HCT116 (cell line): ENCODE measurements around the gene TRIL.

Experiments used
- CEBPB ChIP-seq: IDR thresholded peaks from 2 replicates; pipeline ENCODE4 v1.6.1; 2012; ENCODE audit warnings: low read depth
- EZH2 ChIP-seq: fragments of 200-600 bp; sonication (generic); IDR thresholded peaks from 2 replicates; pipeline ENCODE4 v1.6.1; 2017; ENCODE audit warnings: antibody characterized with exemption, mixed run types
- EZH2phosphoT487 ChIP-seq: fragments of 200-600 bp; IDR thresholded peaks from 2 replicates; pipeline ENCODE4 v1.6.1; 2018; ENCODE audit warnings: antibody characterized with exemption, borderline replicate concordance
- POLR2A ChIP-seq: IDR thresholded peaks from 2 replicates; pipeline ENCODE4 v1.7.0; 2011; ENCODE audit warnings: borderline replicate concordance; ENCODE audit not compliant: insufficient read depth, insufficient read length; ENCODE audit errors: extremely low read depth
- POLR2AphosphoS5 ChIP-seq: IDR thresholded peaks from 2 replicates; pipeline ENCODE4 v1.6.1; 2011; ENCODE audit warnings: mild to moderate bottlenecking, low read depth, low read length, moderate library complexity
- TCF7L2 ChIP-seq: IDR thresholded peaks from 2 replicates; pipeline ENCODE4 v1.7.0; 2011; ENCODE audit warnings: borderline replicate concordance, inconsistent platforms; ENCODE audit not compliant: insufficient read depth, insufficient read length; ENCODE audit errors: extremely low read depth
- YY1 ChIP-seq: IDR thresholded peaks from 2 replicates; pipeline ENCODE4 v1.6.1; 2011; ENCODE audit warnings: low read length, low read depth, moderate library complexity, mild to moderate bottlenecking; ENCODE audit not compliant: insufficient replicate concordance; ENCODE audit errors: extremely low read depth
- ZNF274 ChIP-seq: fragments of 200-500 bp; sonication (Bioruptor generic); IDR thresholded peaks from 2 replicates; pipeline ENCODE4 v1.6.1; 2014; ENCODE audit warnings: mild to moderate bottlenecking, low read depth, low read length, inconsistent platforms
- TF ChIP-seq, protein P1 (sequence below), 3 experiments: fragments of 200-600 bp in 1 of 3; sonication (generic) in 1 of 3; IDR thresholded peaks in 2 of 3; conservative IDR thresholded peaks in 1 of 3; 2 replicates each; pipeline ENCODE4 v1.5.1; 2012 to 2017; ENCODE audit warnings: low read depth in 2 of 3, low read length in 2 of 3, antibody characterized with exemption in 1 of 3, borderline replicate concordance in 1 of 3, control low read depth in 1 of 3, mild to moderate bottlenecking in 1 of 3, mixed read lengths in 1 of 3, mixed run types in 1 of 3, moderate library complexity in 1 of 3; ENCODE audit not compliant: insufficient read depth in 1 of 3
- TF ChIP-seq, protein P2 (sequence below): IDR thresholded peaks from 2 replicates; pipeline ENCODE4 v1.6.1; 2012
- TF ChIP-seq, protein P3 (sequence below): IDR thresholded peaks from 2 replicates; pipeline ENCODE4 v1.6.1; 2012; ENCODE audit warnings: low read depth

DNA sequence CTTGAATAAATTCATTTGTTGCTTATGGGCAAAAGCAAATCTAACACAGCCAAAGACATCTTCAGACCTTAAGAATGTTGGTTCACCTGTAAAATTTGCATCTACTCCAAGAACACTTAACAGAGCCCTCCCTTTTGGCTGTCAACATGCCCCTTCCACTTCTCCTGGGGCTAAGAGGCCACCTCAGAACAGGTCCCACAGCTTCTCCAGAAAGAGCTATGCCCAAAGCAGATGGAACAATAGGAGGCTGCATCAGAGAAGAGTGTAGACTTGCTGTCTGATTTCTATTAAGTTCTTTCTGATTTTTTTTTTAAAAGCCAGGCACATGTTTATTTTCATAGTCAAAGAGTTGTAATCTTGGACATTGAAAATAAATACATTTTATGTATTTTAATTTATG lies 26.1 kb upstream of the TRIL start:
- TF ChIP-seq EZH2: no peak
- TF ChIP-seq POLR2A: no peak
- TF ChIP-seq, protein P1, sequence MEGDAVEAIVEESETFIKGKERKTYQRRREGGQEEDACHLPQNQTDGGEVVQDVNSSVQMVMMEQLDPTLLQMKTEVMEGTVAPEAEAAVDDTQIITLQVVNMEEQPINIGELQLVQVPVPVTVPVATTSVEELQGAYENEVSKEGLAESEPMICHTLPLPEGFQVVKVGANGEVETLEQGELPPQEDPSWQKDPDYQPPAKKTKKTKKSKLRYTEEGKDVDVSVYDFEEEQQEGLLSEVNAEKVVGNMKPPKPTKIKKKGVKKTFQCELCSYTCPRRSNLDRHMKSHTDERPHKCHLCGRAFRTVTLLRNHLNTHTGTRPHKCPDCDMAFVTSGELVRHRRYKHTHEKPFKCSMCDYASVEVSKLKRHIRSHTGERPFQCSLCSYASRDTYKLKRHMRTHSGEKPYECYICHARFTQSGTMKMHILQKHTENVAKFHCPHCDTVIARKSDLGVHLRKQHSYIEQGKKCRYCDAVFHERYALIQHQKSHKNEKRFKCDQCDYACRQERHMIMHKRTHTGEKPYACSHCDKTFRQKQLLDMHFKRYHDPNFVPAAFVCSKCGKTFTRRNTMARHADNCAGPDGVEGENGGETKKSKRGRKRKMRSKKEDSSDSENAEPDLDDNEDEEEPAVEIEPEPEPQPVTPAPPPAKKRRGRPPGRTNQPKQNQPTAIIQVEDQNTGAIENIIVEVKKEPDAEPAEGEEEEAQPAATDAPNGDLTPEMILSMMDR (IDR thresholded peaks at IDR 0.05 in 2 of 3, conservative IDR thresholded peaks at IDR 0.05 in 1 of 3; ENCODE audit: borderline replicate concordance in 1 of 3, insufficient read depth in 1 of 3, low read depth in 2 of 3, low read length in 2 of 3): no peak
- TF ChIP-seq, protein P2, sequence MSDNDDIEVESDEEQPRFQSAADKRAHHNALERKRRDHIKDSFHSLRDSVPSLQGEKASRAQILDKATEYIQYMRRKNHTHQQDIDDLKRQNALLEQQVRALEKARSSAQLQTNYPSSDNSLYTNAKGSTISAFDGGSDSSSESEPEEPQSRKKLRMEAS: no peak
- TF ChIP-seq EZH2phosphoT487: no peak
- no peak for TF ChIP-seq TCF7L2
- TF ChIP-seq ZNF274: no peak
- TF ChIP-seq, protein P3, sequence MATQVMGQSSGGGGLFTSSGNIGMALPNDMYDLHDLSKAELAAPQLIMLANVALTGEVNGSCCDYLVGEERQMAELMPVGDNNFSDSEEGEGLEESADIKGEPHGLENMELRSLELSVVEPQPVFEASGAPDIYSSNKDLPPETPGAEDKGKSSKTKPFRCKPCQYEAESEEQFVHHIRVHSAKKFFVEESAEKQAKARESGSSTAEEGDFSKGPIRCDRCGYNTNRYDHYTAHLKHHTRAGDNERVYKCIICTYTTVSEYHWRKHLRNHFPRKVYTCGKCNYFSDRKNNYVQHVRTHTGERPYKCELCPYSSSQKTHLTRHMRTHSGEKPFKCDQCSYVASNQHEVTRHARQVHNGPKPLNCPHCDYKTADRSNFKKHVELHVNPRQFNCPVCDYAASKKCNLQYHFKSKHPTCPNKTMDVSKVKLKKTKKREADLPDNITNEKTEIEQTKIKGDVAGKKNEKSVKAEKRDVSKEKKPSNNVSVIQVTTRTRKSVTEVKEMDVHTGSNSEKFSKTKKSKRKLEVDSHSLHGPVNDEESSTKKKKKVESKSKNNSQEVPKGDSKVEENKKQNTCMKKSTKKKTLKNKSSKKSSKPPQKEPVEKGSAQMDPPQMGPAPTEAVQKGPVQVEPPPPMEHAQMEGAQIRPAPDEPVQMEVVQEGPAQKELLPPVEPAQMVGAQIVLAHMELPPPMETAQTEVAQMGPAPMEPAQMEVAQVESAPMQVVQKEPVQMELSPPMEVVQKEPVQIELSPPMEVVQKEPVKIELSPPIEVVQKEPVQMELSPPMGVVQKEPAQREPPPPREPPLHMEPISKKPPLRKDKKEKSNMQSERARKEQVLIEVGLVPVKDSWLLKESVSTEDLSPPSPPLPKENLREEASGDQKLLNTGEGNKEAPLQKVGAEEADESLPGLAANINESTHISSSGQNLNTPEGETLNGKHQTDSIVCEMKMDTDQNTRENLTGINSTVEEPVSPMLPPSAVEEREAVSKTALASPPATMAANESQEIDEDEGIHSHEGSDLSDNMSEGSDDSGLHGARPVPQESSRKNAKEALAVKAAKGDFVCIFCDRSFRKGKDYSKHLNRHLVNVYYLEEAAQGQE: no peak
- no peak for TF ChIP-seq POLR2AphosphoS5
- no peak for TF ChIP-seq YY1
- no peak for TF ChIP-seq CEBPB
